Left forelimb (tissue), 1 donor: ENCODE results near the gene TADA3.

Experiments
- DNase-seq: peaks from one replicate; pipeline ENCODE4 v3.0.0-alpha.2; 2018; ENCODE audit warnings: low spot score

The TADA3 gene

GRCh38 chr3:9760779-9761505 lies 31.3 kb downstream of the TADA3 start:
- no peak for DNase-seq

DNA sequence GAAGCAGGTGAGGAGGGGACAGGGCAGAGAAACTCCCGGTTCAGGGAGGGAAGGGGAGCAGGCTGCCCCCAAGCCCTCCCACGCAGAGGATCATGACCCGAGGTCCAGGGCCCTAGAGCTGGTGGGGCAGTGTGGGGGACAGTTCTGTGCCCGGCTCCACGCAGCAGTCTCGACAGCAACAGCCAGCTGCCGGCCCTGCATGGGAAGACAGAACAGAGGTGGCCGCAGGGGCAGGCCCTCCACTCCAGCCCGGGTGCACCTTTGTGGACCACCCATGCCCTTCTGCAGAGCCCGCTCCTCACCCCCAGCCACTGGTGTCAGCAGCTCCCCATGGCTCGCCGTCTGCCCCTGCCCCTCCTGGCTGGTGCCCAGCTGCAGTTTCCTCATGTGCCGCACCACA lies 34.8 kb downstream of the TADA3 start:
- no peak for DNase-seq

- no peak for DNase-seq
Measured at GRCh38 chr3:9754678-9755077, 37.6 kb downstream of the TADA3 start.

DNA sequence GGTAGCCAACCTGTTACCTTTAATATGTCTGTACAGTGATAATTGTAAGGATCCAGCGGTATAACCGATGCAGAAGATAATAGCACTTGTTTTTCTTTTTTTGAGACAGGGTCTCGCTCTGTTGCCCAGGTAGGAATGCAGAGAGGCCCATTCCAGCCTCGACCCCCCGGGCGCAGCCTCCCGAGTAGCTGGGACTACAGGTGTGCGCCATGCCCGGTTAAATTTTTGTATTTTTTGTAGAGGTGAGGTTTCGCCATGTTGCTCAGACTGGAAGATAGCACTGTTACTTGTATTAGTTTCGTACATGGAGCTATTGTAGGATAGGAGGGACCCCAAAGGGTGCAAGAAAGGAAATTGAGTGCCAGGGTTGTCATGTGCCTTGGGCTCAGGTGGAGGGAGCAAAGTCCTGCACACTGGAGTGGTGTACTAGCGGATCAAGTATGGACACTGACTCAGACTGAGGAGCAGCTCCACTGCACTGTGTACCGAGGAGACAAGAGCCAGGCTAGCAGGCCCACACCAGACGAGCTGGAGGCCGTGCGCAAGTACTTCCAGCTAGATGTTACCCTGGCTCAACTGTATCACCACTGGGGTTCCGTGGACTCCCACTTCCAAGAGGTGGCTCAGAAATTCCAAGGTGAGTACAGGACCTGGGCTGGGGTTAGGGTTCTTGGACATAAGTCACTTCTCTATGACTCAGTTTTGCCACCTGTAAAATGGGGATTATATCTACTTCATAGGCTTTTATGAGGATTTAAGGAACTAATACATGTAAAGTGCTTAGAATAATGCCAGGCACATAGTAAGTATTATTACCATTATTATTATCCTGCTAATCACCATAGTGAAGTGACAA lies 41.5 kb downstream of the TADA3 start:
- no peak for DNase-seq

- peak; percentile 95 for DNase-seq
Measured at GRCh38 chr3:9749645-9750555, 42.4 kb downstream of the TADA3 start, which contains the start of gene OGG1. TSS of gene OGG1 (plus strand) at chr3:9749952. CDS start at chr3:9750287, 335 bp downstream.

- DNase-seq = peak; percentile 75
Measured at GRCh38 chr3:9749296-9749644, 43.0 kb downstream of the TADA3 start.

- no peak for DNase-seq
Measured at GRCh38 chr3:9748031-9748430, 44.2 kb downstream of the TADA3 start.

GRCh38 chr3:9747267-9747666 lies 45.0 kb downstream of the TADA3 start:
- no peak for DNase-seq

GRCh38 chr3:9746330-9746729 lies 45.9 kb downstream of the TADA3 start:
- DNase-seq = no peak

- DNase-seq = no peak
Measured at GRCh38 chr3:9745521-9745920, 46.8 kb downstream of the TADA3 start.

DNA sequence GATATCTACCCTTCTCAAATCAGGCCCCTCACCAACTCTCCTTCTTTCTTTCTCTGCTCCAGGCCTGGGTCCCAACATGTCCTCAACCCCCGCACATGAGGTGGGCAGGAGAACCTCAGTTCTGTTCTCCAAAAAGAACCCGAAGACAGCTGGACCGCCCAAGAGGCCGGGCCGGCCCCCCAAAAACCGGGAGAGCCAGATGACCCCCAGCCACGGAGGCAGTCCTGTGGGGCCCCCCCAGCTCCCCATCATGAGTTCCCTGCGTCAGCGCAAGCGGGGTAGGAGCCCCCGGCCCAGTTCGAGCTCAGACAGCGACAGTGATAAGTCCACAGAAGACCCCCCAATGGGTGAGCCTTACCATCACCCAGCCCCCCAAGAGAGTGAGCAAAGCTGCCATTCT lies 48.1 kb downstream of the TADA3 start:
- DNase-seq = no peak

GRCh38 chr3:9743548-9743947 lies 48.7 kb downstream of the TADA3 start:
- no peak for DNase-seq

DNA sequence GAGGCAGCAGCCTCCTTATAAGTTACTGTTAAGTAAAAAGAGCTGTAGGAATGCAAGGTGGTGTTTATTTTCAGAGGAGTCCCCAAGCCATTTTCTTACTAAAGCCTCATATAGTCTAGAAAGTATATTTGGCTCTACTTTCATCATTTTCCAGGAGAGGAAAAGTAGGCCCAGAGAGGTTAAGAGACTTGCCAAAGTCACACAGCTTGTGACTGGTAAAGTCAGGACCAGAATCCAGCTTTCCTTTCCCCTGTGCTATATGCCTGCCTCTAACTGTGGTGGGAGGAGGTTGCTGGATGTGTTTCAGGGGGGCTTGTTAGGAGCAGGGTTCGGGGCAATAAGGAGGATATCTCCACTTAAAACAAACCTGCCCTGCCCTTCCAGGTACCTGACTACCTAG lies 49.7 kb downstream of the TADA3 start:
- DNase-seq = no peak

DNA sequence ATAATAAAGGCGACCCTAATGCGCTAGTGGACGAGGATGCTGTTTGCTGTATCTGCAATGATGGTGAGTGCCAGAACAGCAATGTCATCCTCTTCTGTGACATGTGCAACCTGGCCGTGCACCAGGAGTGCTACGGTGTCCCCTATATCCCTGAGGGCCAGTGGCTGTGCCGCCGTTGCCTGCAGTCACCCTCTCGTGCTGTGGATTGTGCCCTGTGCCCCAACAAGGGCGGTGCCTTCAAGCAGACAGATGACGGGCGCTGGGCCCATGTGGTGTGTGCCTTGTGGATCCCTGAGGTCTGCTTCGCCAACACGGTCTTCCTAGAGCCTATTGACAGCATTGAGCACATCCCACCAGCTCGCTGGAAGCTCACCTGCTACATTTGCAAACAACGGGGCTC lies 53.1 kb downstream of the TADA3 start:
- DNase-seq = no peak

DNA sequence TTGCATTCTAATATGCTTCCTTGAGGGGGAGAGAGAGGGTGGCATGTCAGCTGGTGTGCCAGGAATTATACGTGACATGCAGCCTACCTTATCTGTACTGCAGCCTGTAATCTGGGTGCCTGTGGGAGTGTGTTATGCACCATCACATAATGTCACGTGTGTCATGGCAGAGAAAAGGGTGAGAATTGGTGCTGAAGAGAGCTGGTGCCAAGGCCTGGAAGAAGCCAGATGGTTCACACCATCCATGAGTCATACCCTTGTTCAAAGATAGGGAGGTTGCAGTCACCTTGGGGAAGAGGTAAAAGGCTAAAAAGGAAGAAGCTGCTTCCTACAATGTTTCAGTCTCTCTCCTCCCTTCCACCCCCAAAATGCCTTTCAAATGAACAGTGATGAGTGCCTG lies 55.4 kb downstream of the TADA3 start:
- DNase-seq = no peak

GRCh38 chr3:9732740-9733115 lies 59.5 kb downstream of the TADA3 start:
- DNase-seq = no peak

GRCh38 chr3:9732080-9732739 lies 60.1 kb downstream of the TADA3 start:
- no peak for DNase-seq

GRCh38 chr3:9731206-9732079 lies 60.8 kb downstream of the TADA3 start, which contains the start of gene BRPF1:
TSS of gene BRPF1 (plus strand) at chr3:9731735. CDS start at chr3:9734141, 2,406 bp downstream.
- peak; percentile 100 for DNase-seq

DNA sequence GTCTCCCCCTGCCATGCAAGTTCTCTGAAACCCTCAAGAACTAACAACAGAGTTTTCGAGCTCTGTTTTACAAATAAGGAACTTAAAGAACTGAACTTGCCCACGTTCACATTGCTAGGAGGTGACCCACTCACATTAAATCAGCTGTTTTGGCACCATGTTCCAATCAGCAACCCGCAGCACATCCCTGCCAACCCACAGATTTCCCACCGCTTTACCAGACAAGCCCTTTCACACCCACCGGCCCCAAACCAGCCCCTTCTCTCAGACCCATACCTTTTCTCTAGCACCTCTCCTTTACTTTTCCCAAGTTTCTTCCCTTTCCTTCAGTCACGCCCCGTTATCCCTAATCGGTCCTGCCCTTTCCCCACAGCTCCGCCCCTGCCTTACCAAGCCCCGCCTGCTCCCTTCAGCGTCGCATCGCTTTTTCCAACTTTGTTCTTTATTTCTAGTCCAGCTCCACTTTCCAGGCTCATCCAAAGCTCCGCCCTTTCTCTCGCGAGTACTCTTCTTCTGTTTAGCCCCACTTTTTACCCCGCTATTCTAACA lies 61.5 kb downstream of the TADA3 start:
- no peak for DNase-seq
